Upper lobe of left lung (tissue), 4 donors: ENCODE measurements around the gene CATSPER3.

ENCODE experiments used
- POLR2A ChIP-seq, 4 donors: fragments of 450-650 bp; IDR thresholded peaks; one replicate each; pipeline ENCODE4 v1.5.1; 2016 to 2017; ENCODE audit warnings: antibody characterized with exemption in 4 of 4, mild to moderate bottlenecking in 2 of 4
- POLR2AphosphoS5 ChIP-seq, 2 donors: sonication (generic); formaldehyde crosslinking; IDR thresholded peaks; one replicate each; pipeline ENCODE4 v1.5.1; 2017; ENCODE audit warnings: antibody characterized with exemption in 2 of 2
- TF ChIP-seq, protein P1 (sequence below), 6 experiments: fragments of 450-650 bp in 4 of 6; fragments of 200-600 bp in 2 of 6; sonication (generic) in 2 of 6; IDR thresholded peaks; one replicate each; pipeline ENCODE4 v1.5.1; 2016 to 2019; ENCODE audit warnings: antibody characterized with exemption in 6 of 6

DNA sequence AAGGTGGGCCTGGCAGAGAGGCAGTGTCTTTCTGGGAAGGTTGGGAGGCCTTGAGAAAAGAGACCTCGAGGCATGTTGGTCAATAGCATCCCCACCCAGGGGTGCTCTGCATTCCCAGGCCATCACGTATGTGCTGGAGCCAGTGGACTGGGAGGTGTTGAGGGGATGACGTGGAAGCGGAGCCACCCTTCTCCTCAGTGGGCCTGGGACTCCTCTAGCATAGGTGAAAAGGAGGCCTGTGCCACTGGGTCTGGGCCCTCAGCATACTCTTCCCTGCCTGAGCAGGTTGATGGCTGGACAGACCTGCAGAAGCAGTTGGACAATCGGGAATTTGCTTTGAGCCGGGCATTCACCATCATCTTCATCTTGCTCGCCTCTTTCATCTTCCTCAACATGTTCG is 40.8 kb downstream of the CATSPER3 start:
- TF ChIP-seq, protein P1, sequence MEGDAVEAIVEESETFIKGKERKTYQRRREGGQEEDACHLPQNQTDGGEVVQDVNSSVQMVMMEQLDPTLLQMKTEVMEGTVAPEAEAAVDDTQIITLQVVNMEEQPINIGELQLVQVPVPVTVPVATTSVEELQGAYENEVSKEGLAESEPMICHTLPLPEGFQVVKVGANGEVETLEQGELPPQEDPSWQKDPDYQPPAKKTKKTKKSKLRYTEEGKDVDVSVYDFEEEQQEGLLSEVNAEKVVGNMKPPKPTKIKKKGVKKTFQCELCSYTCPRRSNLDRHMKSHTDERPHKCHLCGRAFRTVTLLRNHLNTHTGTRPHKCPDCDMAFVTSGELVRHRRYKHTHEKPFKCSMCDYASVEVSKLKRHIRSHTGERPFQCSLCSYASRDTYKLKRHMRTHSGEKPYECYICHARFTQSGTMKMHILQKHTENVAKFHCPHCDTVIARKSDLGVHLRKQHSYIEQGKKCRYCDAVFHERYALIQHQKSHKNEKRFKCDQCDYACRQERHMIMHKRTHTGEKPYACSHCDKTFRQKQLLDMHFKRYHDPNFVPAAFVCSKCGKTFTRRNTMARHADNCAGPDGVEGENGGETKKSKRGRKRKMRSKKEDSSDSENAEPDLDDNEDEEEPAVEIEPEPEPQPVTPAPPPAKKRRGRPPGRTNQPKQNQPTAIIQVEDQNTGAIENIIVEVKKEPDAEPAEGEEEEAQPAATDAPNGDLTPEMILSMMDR (IDR thresholded peaks at IDR 0.05), result no peak
- TF ChIP-seq POLR2AphosphoS5 (IDR thresholded peaks at IDR 0.05) (no peak), POLR2A (IDR thresholded peaks at IDR 0.05) (no peak)
